ENCODE data around the gene PRDX4.

PRDX4 gene

GRCh38 chrX:23692166-23692565 is 24.9 kb downstream of the PRDX4 start:
- DNase-seq: no peak
- no peak for TF ChIP-seq CTCF (IDR thresholded peaks at IDR 0.05; ENCODE audit: low read depth, low read length, missing control alignments)
- no peaks in the 10 kb centered on the region for H3K27me3 ChIP-seq (replicated peaks)
- no peak overlapping the region for H3K27ac ChIP-seq
- H3K36me3 ChIP-seq (replicated peaks): no peaks in the 10 kb centered on the region
- in situ Hi-C loops (cut with HindIII; ENCODE audit: low pct_ligation_motif_present, low sequenced_read_pairs): no loop called here
- no peak overlapping the region for H3K4me3 ChIP-seq (ENCODE audit: low read depth, low read length)

GRCh38 chrX:23694606-23695005 is 27.3 kb downstream of the PRDX4 start:
- peak; percentile 62 for TF ChIP-seq CTCF (IDR thresholded peaks at IDR 0.05; ENCODE audit: low read depth, low read length, missing control alignments)
- no peak overlapping the region for H3K4me3 ChIP-seq (ENCODE audit: low read depth, low read length)
- DNase-seq: peak; percentile 53
- no peaks in the 10 kb centered on the region for H3K36me3 ChIP-seq (replicated peaks)
- in situ Hi-C loops (cut with HindIII; ENCODE audit: low pct_ligation_motif_present, low sequenced_read_pairs): no loop called here
- no peaks in the 10 kb centered on the region for H3K27me3 ChIP-seq (replicated peaks)
- no peak overlapping the region for H3K27ac ChIP-seq

- H3K36me3 ChIP-seq (replicated peaks): peaks cover 10% of the 10 kb centered on the region
- H3K27ac ChIP-seq: no peak overlapping the region
- no peak for TF ChIP-seq CTCF (IDR thresholded peaks at IDR 0.05; ENCODE audit: low read depth, low read length, missing control alignments)
- DNase-seq: no peak
- no peak overlapping the region for H3K4me3 ChIP-seq (ENCODE audit: low read depth, low read length)
- H3K27me3 ChIP-seq (replicated peaks): no peaks in the 10 kb centered on the region
- in situ Hi-C loops (cut with HindIII; ENCODE audit: low pct_ligation_motif_present, low sequenced_read_pairs): no loop called here
Observed at GRCh38 chrX:23699636-23700194, 32.4 kb downstream of the PRDX4 start.

GRCh38 chrX:23704673-23705206 is 37.4 kb downstream of the PRDX4 start:
- DNase-seq: no peak
- in situ Hi-C loops (cut with HindIII; ENCODE audit: low pct_ligation_motif_present, low sequenced_read_pairs): no loop called here
- no peaks in the 10 kb centered on the region for H3K27me3 ChIP-seq (replicated peaks)
- no peak for TF ChIP-seq CTCF (IDR thresholded peaks at IDR 0.05; ENCODE audit: low read depth, low read length, missing control alignments)
- H3K27ac ChIP-seq: no peak overlapping the region
- no peak overlapping the region for H3K4me3 ChIP-seq (ENCODE audit: low read depth, low read length)
- peaks cover 24% of the 10 kb centered on the region for H3K36me3 ChIP-seq (replicated peaks)

- no peak for DNase-seq
- H3K4me3 ChIP-seq (ENCODE audit: low read depth, low read length): no peak overlapping the region
- peaks cover 24% of the 10 kb centered on the region for H3K36me3 ChIP-seq (replicated peaks)
- no peak for TF ChIP-seq CTCF (IDR thresholded peaks at IDR 0.05; ENCODE audit: low read depth, low read length, missing control alignments)
- H3K27me3 ChIP-seq (replicated peaks): no peaks in the 10 kb centered on the region
- H3K27ac ChIP-seq: no peak overlapping the region
- in situ Hi-C loops (cut with HindIII; ENCODE audit: low pct_ligation_motif_present, low sequenced_read_pairs): no loop called here
Observed at GRCh38 chrX:23705235-23705634, 37.9 kb downstream of the PRDX4 start.

- TF ChIP-seq CTCF (IDR thresholded peaks at IDR 0.05; ENCODE audit: low read depth, low read length, missing control alignments): no peak
- H3K27me3 ChIP-seq (replicated peaks): no peaks in the 10 kb centered on the region
- in situ Hi-C loops (cut with HindIII; ENCODE audit: low pct_ligation_motif_present, low sequenced_read_pairs): no loop called here
- H3K36me3 ChIP-seq (replicated peaks): peaks cover 20% of the 10 kb centered on the region
- H3K27ac ChIP-seq: no peak overlapping the region
- no peak overlapping the region for H3K4me3 ChIP-seq (ENCODE audit: low read depth, low read length)
- no peak for DNase-seq
Observed at GRCh38 chrX:23720117-23720677, 52.9 kb downstream of the PRDX4 start.
